IPS-15b (cell line): ENCODE measurements around the gene TMEM115.
"Not testable (repeated sequence)": the region's sequence is repeated elsewhere in the genome, so short reads cannot be mapped to it uniquely, and the experiment has no call there.

Experiments used
- H3K27me3 ChIP-seq: one replicate; pipeline ENCODE4 v1.6.1; 2013; ENCODE audit warnings: low read length; ENCODE audit not compliant: control insufficient read depth, insufficient read depth
- H3K36me3 ChIP-seq: one replicate; pipeline ENCODE4 v1.6.1; 2013; ENCODE audit warnings: low read length; ENCODE audit not compliant: control insufficient read depth, insufficient read depth
- H3K4me1 ChIP-seq: one replicate; pipeline ENCODE4 v1.6.1; 2013; ENCODE audit warnings: mild to moderate bottlenecking, low read length; ENCODE audit not compliant: control insufficient read depth, insufficient read depth
- H3K4me3 ChIP-seq: one replicate; pipeline ENCODE4 v1.5.1; 2013; ENCODE audit warnings: low read depth, low read length
- H3K9ac ChIP-seq: one replicate; pipeline ENCODE4 v1.6.1; 2013; ENCODE audit warnings: low read depth, mild to moderate bottlenecking, low read length
- H3K9me3 ChIP-seq: one replicate; pipeline ENCODE4 v1.6.1; 2013; ENCODE audit warnings: mild to moderate bottlenecking, low read length; ENCODE audit not compliant: control insufficient read depth, insufficient read depth

TMEM115 gene

DNA sequence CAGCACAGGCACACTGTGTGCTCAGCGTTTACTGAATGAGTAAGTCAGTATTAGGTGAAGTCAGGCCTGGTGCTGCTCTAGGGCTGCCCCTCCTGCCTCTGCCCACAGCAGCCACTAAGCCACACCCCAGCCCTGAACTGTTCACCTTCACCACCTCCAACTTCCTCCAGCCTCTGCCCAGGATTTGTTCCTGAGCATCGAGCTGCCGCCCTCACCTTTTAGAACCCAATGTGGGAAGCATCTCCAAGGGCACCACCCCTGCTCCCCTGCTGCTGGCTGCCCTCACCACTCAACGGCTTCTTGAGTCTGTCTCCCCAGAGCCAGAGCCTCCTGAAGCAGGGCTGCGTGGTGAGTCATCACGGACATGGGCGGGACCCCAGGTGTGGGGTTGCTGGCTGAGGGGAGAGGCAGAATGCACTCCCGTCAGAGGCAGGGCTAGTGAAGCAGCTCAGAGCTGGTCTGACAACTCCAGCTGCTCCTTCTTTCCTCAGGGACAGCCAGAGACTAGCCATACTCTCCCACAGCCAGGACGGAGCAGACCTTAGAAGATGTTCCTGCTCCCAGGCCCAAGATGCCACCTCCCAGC, 42.6 kb downstream of the TMEM115 start:
- no peak overlapping the region for H3K4me3 ChIP-seq
- peaks cover 35% of the 10 kb centered on the region for H3K36me3 ChIP-seq
- H3K27me3 ChIP-seq = no peaks in the 10 kb centered on the region
- H3K9me3 ChIP-seq = no peaks in the 10 kb centered on the region
- H3K4me1 ChIP-seq = peaks cover 3% of the 10 kb centered on the region
- H3K9ac ChIP-seq = no peak overlapping the region

DNA sequence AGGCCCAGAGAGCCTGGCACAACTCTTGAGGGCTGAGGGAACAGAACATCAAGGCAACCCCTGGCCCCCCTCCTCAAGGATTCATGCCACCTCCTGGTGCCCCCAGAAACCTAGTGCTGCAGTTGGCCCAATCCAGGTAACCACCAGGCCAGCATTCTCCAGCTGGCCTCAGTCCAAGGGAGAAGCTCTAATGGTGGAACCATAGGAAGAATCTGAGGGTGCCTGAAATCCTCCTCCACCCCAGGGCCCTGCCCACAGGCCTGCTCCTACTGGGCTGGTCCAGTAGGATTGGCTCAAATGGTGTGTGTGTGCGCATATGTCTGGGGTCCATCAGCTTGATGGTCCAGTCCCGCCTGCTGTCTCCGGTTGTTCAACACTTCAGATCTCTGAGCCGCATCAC, 44.5 kb downstream of the TMEM115 start:
- Histone ChIP-seq H3K27me3 (no peaks in the 10 kb centered on the region), H3K9me3 (no peaks in the 10 kb centered on the region), H3K4me1 (no peaks in the 10 kb centered on the region), H3K4me3 (no peak overlapping the region), H3K9ac (no peak overlapping the region), H3K36me3 (peaks cover 32% of the 10 kb centered on the region)

DNA sequence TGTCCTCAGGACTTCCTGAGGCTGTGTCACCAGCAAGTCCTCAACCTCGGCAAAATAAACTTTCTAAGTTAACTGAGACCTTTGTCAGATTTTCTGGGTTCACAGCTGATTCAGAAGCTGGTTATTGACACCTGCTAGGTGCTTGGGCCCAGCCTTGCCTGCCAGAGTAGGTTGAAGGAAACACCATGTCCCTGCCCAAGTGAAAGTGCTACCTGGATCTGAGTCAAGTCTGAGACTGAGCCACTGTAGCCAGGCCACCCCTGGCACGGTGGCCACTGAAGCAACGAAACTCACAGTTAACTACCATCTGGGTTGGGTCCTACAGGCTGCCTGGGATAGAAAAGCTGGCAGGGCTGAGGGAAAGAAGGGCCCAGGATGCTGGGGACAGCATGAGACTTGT, 45.0 kb downstream of the TMEM115 start:
- Histone ChIP-seq H3K27me3 (no peaks in the 10 kb centered on the region), H3K4me3 (no peak overlapping the region), H3K4me1 (no peaks in the 10 kb centered on the region), H3K36me3 (peaks cover 27% of the 10 kb centered on the region), H3K9ac (no peak overlapping the region), H3K9me3 (peaks cover 3% of the 10 kb centered on the region)

DNA sequence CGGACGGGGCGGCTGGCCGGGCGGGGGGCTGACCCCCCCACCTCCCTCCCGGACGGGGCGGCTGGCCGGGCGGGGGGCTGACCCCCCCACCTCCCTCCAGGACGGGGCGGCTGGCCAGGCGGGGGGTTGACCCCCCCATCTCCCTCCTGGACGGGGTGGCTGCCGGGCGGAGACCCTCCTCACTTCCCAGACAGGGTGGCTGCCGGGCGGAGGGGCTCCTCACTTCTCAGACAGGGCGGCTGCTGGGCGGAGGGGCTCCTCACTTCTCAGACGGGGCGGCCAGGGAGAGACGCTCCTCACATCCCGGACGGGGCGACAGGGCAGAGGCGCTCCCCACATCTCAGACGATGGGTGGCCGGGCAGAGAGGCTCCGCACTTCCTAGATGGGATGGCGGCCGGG, 47.3 kb downstream of the TMEM115 start:
- not testable (repeated sequence) for H3K27me3 ChIP-seq, H3K9me3 ChIP-seq, H3K9ac ChIP-seq, H3K36me3 ChIP-seq, H3K4me3 ChIP-seq, H3K4me1 ChIP-seq
